Measurements from ENCODE around the gene RASAL1.

RASAL1 gene

GRCh38 chr12:113070117-113070906, 65.2 kb downstream of the RASAL1 start:
- peak; percentile 35 to 64 for DNase-seq

- no peak for DNase-seq
These were observed 65.8 kb downstream of the RASAL1 start for GRCh38 chr12:113069751-113070116.

- no peak for DNase-seq
These were observed 66.4 kb downstream of the RASAL1 start for GRCh38 chr12:113069149-113069548.

GRCh38 chr12:113067987-113068935, 67.3 kb downstream of the RASAL1 start:
- DNase-seq = no peak

GRCh38 chr12:113066813-113067400, 68.7 kb downstream of the RASAL1 start:
- DNase-seq = no peak

- DNase-seq = no peak
These were observed 70.2 kb downstream of the RASAL1 start for GRCh38 chr12:113065126-113066007.

GRCh38 chr12:113064395-113065125, 71.0 kb downstream of the RASAL1 start:
- no peak for DNase-seq

- no peak for DNase-seq
These were observed 71.9 kb downstream of the RASAL1 start for GRCh38 chr12:113063396-113064350.

- DNase-seq = no peak
These were observed 72.8 kb downstream of the RASAL1 start for GRCh38 chr12:113062502-113063395.

- no peak for DNase-seq
These were observed 74.4 kb downstream of the RASAL1 start for GRCh38 chr12:113061061-113061694.

- DNase-seq = no peak
These were observed 75.1 kb downstream of the RASAL1 start for GRCh38 chr12:113060336-113060960.

- DNase-seq = no peak
These were observed 76.4 kb downstream of the RASAL1 start for GRCh38 chr12:113059071-113059595.

GRCh38 chr12:113058553-113058952, 77.0 kb downstream of the RASAL1 start:
- no peak for DNase-seq

- no peak for DNase-seq
These were observed 77.7 kb downstream of the RASAL1 start for GRCh38 chr12:113057565-113058485.

GRCh38 chr12:113056631-113057488, 78.7 kb downstream of the RASAL1 start, which contains the start of gene DTX1:
Gene DTX1 (plus strand): TSS chr12:113056730. CDS start chr12:113058193, 1,463 bp downstream.
- DNase-seq = peak; percentile 22 to 39

GRCh38 chr12:113056381-113056630, 79.3 kb downstream of the RASAL1 start:
- DNase-seq = no peak
